Subcutaneous abdominal adipose tissue (tissue), 5 donors: ENCODE data around the gene LYZL1.
"Not testable (repeated sequence)": the region's sequence is repeated elsewhere in the genome, so short reads cannot be mapped to it uniquely, and the experiment has no call there.

Experiments used
- H3K27ac ChIP-seq: one replicate; pipeline ENCODE4 v1.7.0; 2013; ENCODE audit warnings: low read depth, mild to moderate bottlenecking, inconsistent platforms, low read length, moderate library complexity
- H3K27me3 ChIP-seq, 5 donors: one replicate each; pipeline ENCODE4 v1.7.0; 2013; ENCODE audit warnings: low read length in 5 of 5, inconsistent platforms in 1 of 5; ENCODE audit not compliant: control insufficient read depth in 5 of 5, insufficient read depth in 4 of 5
- H3K36me3 ChIP-seq, 5 donors: one replicate each; pipeline ENCODE4 v1.7.0; 2013; ENCODE audit warnings: low read length in 5 of 5; ENCODE audit not compliant: control insufficient read depth in 5 of 5, insufficient read depth in 5 of 5
- H3K4me1 ChIP-seq, 5 donors: one replicate each; pipeline ENCODE4 v1.7.0; 2013; ENCODE audit warnings: low read length in 5 of 5, mild to moderate bottlenecking in 3 of 5, moderate library complexity in 1 of 5; ENCODE audit not compliant: control insufficient read depth in 5 of 5, insufficient read depth in 5 of 5
- H3K4me3 ChIP-seq, 5 donors: one replicate each; pipeline ENCODE4 v1.7.0; 2013; ENCODE audit warnings: low read length in 5 of 5, low read depth in 1 of 5
- H3K9ac ChIP-seq, 5 donors: one replicate each; pipeline ENCODE4 v1.7.0; 2013; ENCODE audit warnings: low read length in 5 of 5, mild to moderate bottlenecking in 4 of 5, moderate library complexity in 3 of 5
- H3K9me3 ChIP-seq, 5 donors: one replicate each; pipeline ENCODE4 v1.7.0; 2013; ENCODE audit warnings: low read length in 5 of 5; ENCODE audit not compliant: control insufficient read depth in 5 of 5
- donor health status: healthy.
- donor health status: healthy.
- donor health status: healthy.
- donor health status: healthy.
- donor health status: healthy.

Gene LYZL1

GRCh38 chr10:29356931-29357330 is 68.1 kb downstream of the LYZL1 start:
- Histone ChIP-seq H3K9me3 (no peaks in the 10 kb centered on the region), H3K36me3 (no peaks in the 10 kb centered on the region), H3K4me1 (peaks cover 0 to 16% (median 10%) of the 10 kb centered on the region in 5 donors), H3K9ac (no peak overlapping the region), H3K27ac (no peak overlapping the region), H3K4me3 (no peak overlapping the region), H3K27me3 (no peaks in the 10 kb centered on the region)

DNA sequence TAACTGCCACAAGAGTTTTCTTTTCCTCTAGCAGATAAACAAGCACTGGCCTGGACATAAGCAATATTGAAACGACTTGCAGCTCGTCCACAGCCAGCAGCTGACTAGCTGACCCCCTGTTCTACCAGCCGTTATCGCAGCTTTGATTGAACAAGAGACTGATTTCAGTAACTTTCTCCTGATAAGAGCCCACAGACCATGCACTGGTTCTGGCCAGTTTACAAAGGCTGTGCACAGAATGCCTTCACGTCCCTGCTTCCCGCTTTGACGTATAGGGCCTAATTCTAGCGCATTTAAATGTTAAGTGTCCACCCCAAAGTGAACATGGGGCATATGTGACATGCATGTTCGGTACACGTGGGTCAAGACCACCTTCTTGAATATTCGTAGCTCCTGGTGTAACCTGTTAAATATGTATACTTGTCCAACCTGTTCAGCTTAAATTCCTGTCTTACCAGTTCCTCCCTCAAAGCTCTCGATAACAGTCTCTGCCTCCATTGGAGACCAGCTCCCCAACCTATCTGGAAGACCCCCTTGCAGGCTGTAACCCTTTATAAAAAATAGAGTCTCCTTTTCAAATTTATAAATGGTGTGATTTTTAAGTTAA is 69.2 kb downstream of the LYZL1 start:
- Histone ChIP-seq H3K9ac (no peak overlapping the region), H3K27me3 (no peaks in the 10 kb centered on the region), H3K36me3 (no peaks in the 10 kb centered on the region), H3K4me1 (peaks cover 0 to 10% (median 8%) of the 10 kb centered on the region in 5 donors), H3K9me3 (no peaks in the 10 kb centered on the region), H3K27ac (no peak overlapping the region), H3K4me3 (no peak overlapping the region)

DNA sequence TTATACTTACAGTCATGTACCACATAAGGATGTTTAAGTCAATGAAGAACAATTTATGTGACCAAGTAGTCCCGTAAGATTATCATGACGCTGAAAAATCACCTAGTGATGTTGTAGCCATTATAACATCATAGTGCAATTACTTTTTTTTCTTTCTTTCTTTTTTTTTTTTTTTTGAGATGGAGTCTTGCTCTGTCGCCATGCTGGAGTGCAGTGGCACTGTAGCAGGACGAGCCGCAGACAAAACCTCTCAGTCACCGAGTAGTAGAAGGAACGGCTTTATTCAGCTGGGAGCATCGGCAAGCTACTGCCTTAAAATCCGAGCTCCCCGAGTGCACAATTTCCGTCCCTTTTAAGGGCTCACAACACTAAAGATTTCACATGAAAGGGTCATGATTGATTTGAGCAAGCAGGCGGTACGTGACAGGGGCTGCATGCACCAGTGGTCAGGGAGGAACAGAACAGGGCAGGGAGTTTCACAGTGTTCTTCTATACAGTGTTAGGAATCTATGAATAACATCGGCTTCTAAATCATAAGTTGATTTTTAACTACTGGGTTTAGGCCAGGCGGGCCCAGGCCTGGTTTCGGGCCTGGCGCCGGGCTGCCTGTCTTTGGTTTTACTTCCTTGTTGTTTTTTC is 71.5 kb downstream of the LYZL1 start:
- not testable (repeated sequence) for H3K4me1 ChIP-seq, H3K9me3 ChIP-seq

More for the DNA sequence above, 71.5 kb downstream of the LYZL1 start:
- not testable (repeated sequence) for H3K36me3 ChIP-seq, H3K4me3 ChIP-seq, H3K9ac ChIP-seq, H3K27ac ChIP-seq, H3K27me3 ChIP-seq
